ENCODE results near the gene NKX6-2. TPM values are rescaled to one million over a fixed set of nuclear protein-coding genes. Genes with fewer than 3 reads are reported as not detected.

NKX6-2 gene
- total RNA-seq, 4 donors from 2014 or later = not detected

GRCh38 chr10:132790934-132791829, 5.2 kb upstream of the NKX6-2 start:
- H3K27ac ChIP-seq = no peak overlapping the region
- TF ChIP-seq EP300 (IDR thresholded peaks at IDR 0.05) (no peak), POLR2A (IDR thresholded peaks at IDR 0.05) (no peak), POLR2AphosphoS5 (IDR thresholded peaks at IDR 0.05) (no peak), CTCF (IDR thresholded peaks at IDR 0.05) (no peak)
- peaks cover 73% of the 10 kb centered on the region for H3K27me3 ChIP-seq
- no peak for ATAC-seq
- H3K9me3 ChIP-seq = no peaks in the 10 kb centered on the region
- H3K36me3 ChIP-seq = no peaks in the 10 kb centered on the region
- peaks cover 0 to 26% (median 21%) of the 10 kb centered on the region in 3 donors for H3K4me1 ChIP-seq
- WGBS, 2 donors (ENCODE audit: low coverage in 1 of 2) = 72 to 100% methylated on average over 1 to 11 of the region's 31 CpGs
- no peak overlapping the region for H3K4me3 ChIP-seq

- WGBS, 2 donors (ENCODE audit: low coverage in 1 of 2) = 22% methylated on average over 4 of the region's 7 CpGs; no CpG with 5 or more reads in 1 of the 2 donors
- Histone ChIP-seq H3K4me1 (peaks cover 0 to 31% (median 21%) of the 10 kb centered on the region in 3 donors), H3K27ac (no peak overlapping the region), H3K27me3 (peaks cover 79% of the 10 kb centered on the region), H3K36me3 (no peaks in the 10 kb centered on the region), H3K4me3 (no peak overlapping the region), H3K9me3 (no peaks in the 10 kb centered on the region)
- ATAC-seq = no peak
- TF ChIP-seq POLR2A (IDR thresholded peaks at IDR 0.05) (no peak), CTCF (IDR thresholded peaks at IDR 0.05) (no peak), POLR2AphosphoS5 (IDR thresholded peaks at IDR 0.05) (no peak), EP300 (IDR thresholded peaks at IDR 0.05) (no peak)
Measured at GRCh38 chr10:132790470-132790869, 4.5 kb upstream of the NKX6-2 start.

DNA sequence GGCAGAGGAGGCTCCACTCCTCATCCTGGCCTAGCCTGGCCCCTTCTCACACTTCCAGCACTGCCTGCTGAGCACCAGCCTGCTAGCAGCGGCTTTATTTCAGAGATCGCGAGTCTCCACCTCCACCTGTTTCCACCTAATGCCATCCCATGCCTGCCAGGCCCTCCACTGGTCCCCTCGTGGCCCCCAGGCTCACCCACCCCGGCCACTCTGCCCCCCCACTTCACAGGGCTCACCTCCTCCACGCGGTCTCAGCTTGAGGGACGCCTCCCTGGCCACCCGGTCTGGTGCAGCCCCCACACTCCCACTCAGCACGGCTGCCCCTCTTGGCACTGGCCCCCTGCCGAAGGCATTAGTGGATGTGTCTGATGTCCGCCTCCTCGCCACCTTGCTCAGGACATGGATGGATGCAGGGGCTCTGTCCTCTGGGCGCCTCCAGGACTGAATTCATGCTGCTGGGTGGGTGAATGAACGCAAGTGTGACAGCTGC, 3.8 kb upstream of the NKX6-2 start:
- no peak for TF ChIP-seq POLR2AphosphoS5 (IDR thresholded peaks at IDR 0.05)
- no peak for TF ChIP-seq CTCF (IDR thresholded peaks at IDR 0.05)
- H3K9me3 ChIP-seq = no peaks in the 10 kb centered on the region
- peaks cover 0 to 39% (median 25%) of the 10 kb centered on the region in 3 donors for H3K4me1 ChIP-seq
- no peak overlapping the region for H3K27ac ChIP-seq
- H3K27me3 ChIP-seq = peaks cover 84% of the 10 kb centered on the region
- no peak for ATAC-seq
- no peak overlapping the region for H3K4me3 ChIP-seq
- no CpG with 5 or more reads among the region's 15 CpGs for WGBS, 2 donors (ENCODE audit: low coverage in 1 of 2)
- no peaks in the 10 kb centered on the region for H3K36me3 ChIP-seq

- no peak overlapping the region for H3K27ac ChIP-seq
- peaks cover 84% of the 10 kb centered on the region for H3K27me3 ChIP-seq
- peaks cover 0 to 7% of the 10 kb centered on the region in 2 donors for H3K36me3 ChIP-seq
- no peak overlapping the region for H3K4me3 ChIP-seq
- no CpG with 5 or more reads among the region's 30 CpGs for WGBS, 2 donors (ENCODE audit: low coverage in 1 of 2)
- ATAC-seq = no peak
- peaks cover 0 to 47% (median 25%) of the 10 kb centered on the region in 3 donors for H3K4me1 ChIP-seq
- no peak for TF ChIP-seq POLR2A (IDR thresholded peaks at IDR 0.05)
- no peak for TF ChIP-seq POLR2AphosphoS5 (IDR thresholded peaks at IDR 0.05)
- no peak for TF ChIP-seq CTCF (IDR thresholded peaks at IDR 0.05)
- TF ChIP-seq EP300 (IDR thresholded peaks at IDR 0.05) = no peak
- H3K9me3 ChIP-seq = peaks cover 0 to 8% (median 0%) of the 10 kb centered on the region in 3 donors
Measured at GRCh38 chr10:132788831-132789219, 2.9 kb upstream of the NKX6-2 start.

Measured in gastroesophageal sphincter (tissue), 4 donors.